H1 (cell line): ENCODE results near the gene OAT. TPM values are rescaled to one million over a fixed set of nuclear protein-coding genes. Genes with fewer than 3 reads are reported as not detected.

Source experiments
- CTCF ChIA-PET: fragments of 300-600 bp; sonication (Branson Sonifier 250); formaldehyde crosslinking; loops from one replicate; lab custom pipeline; 2021; ENCODE audit not compliant: partially characterized antibody; lab: Charles Lee
- POLR2A ChIA-PET: fragments of 300-600 bp; sonication (Branson Sonifier 250); formaldehyde crosslinking; loops from one replicate; lab custom pipeline; 2021; ENCODE audit warnings: inconsistent platforms; ENCODE audit not compliant: partially characterized antibody; lab: Charles Lee
- DNase-seq, 2 experiments: peaks; one replicate each; pipeline versions ENCODE4 v3.0.0 to v3.0.0-alpha.2; 2010 to 2022; ENCODE audit warnings: low spot score in 2 of 2, low read depth in 1 of 2, mixed read lengths in 1 of 2
- FAIRE-seq: peaks from 2 replicates; lab custom pipeline; 2011; peaks lifted over from hg19 to GRCh38; lab: Jason Lieb, UNC
- H2AFZ ChIP-seq: 2 replicates; pipeline ENCODE4 v1.8.1; 2012; ENCODE audit warnings: low read length, inconsistent platforms
- H2AK5ac ChIP-seq: 2 replicates; pipeline ENCODE4 v1.6.1; 2013; ENCODE audit warnings: low read depth, low read length
- H2BK120ac ChIP-seq: replicated peaks from 2 replicates; pipeline ENCODE3; 2013; ENCODE audit warnings: low read depth, low read length, inconsistent platforms
- H2BK12ac ChIP-seq: 2 replicates; pipeline ENCODE4 v1.6.1; 2013; ENCODE audit warnings: low read depth, low read length
- H2BK15ac ChIP-seq: 2 replicates; pipeline ENCODE4 v1.6.1; 2013; ENCODE audit warnings: low read length
- H2BK20ac ChIP-seq: 2 replicates; pipeline ENCODE4 v1.6.1; 2013; ENCODE audit warnings: low read length
- H2BK5ac ChIP-seq: 2 replicates; pipeline ENCODE4 v1.6.1; 2013; ENCODE audit warnings: low read depth, low read length
- H3K14ac ChIP-seq: 2 replicates; pipeline ENCODE4 v1.6.1; 2013; ENCODE audit warnings: inconsistent platforms; ENCODE audit not compliant: insufficient read length
- H3K18ac ChIP-seq: 2 replicates; pipeline ENCODE4 v1.6.1; 2013; ENCODE audit warnings: low read length; ENCODE audit errors: extremely low read depth
- H3K23ac ChIP-seq: 2 replicates; pipeline ENCODE4 v1.6.1; 2013; ENCODE audit warnings: inconsistent platforms; ENCODE audit not compliant: insufficient read length
- H3K23me2 ChIP-seq: 2 replicates; pipeline ENCODE4 v1.6.1; 2013; ENCODE audit warnings: low read depth, low read length
- H3K27ac ChIP-seq: 2 replicates; pipeline ENCODE4 v1.6.1; 2011; ENCODE audit warnings: low read depth, low read length, inconsistent platforms
- H3K27me3 ChIP-seq, 4 experiments: replicated peaks in 1 of 4; 1 replicate in 1 of 4; 2 replicates in 3 of 4; pipeline versions ENCODE4 v1.6.1 to v1.8.1; 2011 to 2013; ENCODE audit warnings: low read length in 3 of 4, mild to moderate bottlenecking in 3 of 4, inconsistent platforms in 2 of 4, mixed read lengths in 2 of 4, moderate library complexity in 1 of 4; ENCODE audit not compliant: control insufficient read depth in 3 of 4, insufficient read depth in 3 of 4; ENCODE audit errors: extremely low read depth in 1 of 4
- H3K36me3 ChIP-seq, 4 experiments: 2 replicates each; pipeline versions ENCODE4 v1.6.1 to v1.8.1; 2011 to 2013; ENCODE audit warnings: mild to moderate bottlenecking in 4 of 4, low read length in 3 of 4, moderate library complexity in 2 of 4, control low read depth in 1 of 4, inconsistent platforms in 1 of 4; ENCODE audit not compliant: insufficient read depth in 4 of 4, control insufficient read depth in 2 of 4
- H3K4ac ChIP-seq: replicated peaks from 2 replicates; pipeline ENCODE3; 2013; ENCODE audit warnings: low read length, low read depth, mixed read lengths, inconsistent platforms; ENCODE audit not compliant: insufficient read length
- H3K4me1 ChIP-seq, 4 experiments: replicated peaks in 1 of 4; 1 replicate in 1 of 4; 2 replicates in 3 of 4; pipeline versions ENCODE4 v1.6.1 to v1.8.1; 2011 to 2013; ENCODE audit warnings: low read length in 3 of 4, inconsistent platforms in 2 of 4, mixed read lengths in 1 of 4; ENCODE audit not compliant: insufficient read depth in 4 of 4, control insufficient read depth in 3 of 4
- H3K4me2 ChIP-seq, 2 experiments: 2 replicates each; pipeline versions ENCODE4 v1.6.1 to v1.8.1; 2011 to 2013; ENCODE audit warnings: low read depth in 2 of 2, low read length in 2 of 2, control low read depth in 1 of 2, inconsistent platforms in 1 of 2, mild to moderate bottlenecking in 1 of 2; ENCODE audit not compliant: insufficient read depth in 1 of 2
- H3K4me3 ChIP-seq, 4 experiments: fragments of 200-600, 300-600 bp in 1 of 4; sonication (generic), shearing (Covaris generic), sonication (Bioruptor Twin) in 1 of 4; 2 replicates each; pipeline versions ENCODE4 v1.5.1 to v1.8.1; 2011 to 2016; ENCODE audit warnings: low read length in 4 of 4, low read depth in 3 of 4, control low read depth in 2 of 4, inconsistent platforms in 2 of 4, mild to moderate bottlenecking in 2 of 4, mixed read lengths in 1 of 4, moderate library complexity in 1 of 4; ENCODE audit not compliant: insufficient read depth in 2 of 4; ENCODE audit errors: extremely low read depth in 1 of 4
- H3K56ac ChIP-seq: replicated peaks from 2 replicates; pipeline ENCODE3; 2013; ENCODE audit warnings: low read depth, mild to moderate bottlenecking, mixed read lengths, low read length, inconsistent platforms; ENCODE audit not compliant: insufficient read length
- H3K79me1 ChIP-seq: 2 replicates; pipeline ENCODE4 v1.6.1; 2013; ENCODE audit warnings: low read depth, low read length, control low read depth
- H3K79me2 ChIP-seq, 2 experiments: 2 replicates each; pipeline versions ENCODE4 v1.6.1 to v1.8.1; 2012 to 2013; ENCODE audit warnings: low read length in 2 of 2, mild to moderate bottlenecking in 2 of 2, inconsistent platforms in 1 of 2; ENCODE audit not compliant: insufficient read depth in 2 of 2, control insufficient read depth in 1 of 2
- H3K9ac ChIP-seq, 4 experiments: replicated peaks in 1 of 4; 1 replicate in 1 of 4; 2 replicates in 3 of 4; pipeline versions ENCODE4 v1.6.1 to v1.8.1; 2011 to 2013; ENCODE audit warnings: low read depth in 3 of 4, low read length in 3 of 4, control low read depth in 2 of 4, mild to moderate bottlenecking in 2 of 4, moderate library complexity in 2 of 4, inconsistent platforms in 1 of 4; ENCODE audit errors: extremely low read depth in 1 of 4
- H3K9me3 ChIP-seq, 2 experiments: 2 replicates each; pipeline versions ENCODE4 v1.6.1 to v1.8.1; 2012 to 2013; ENCODE audit warnings: mild to moderate bottlenecking in 2 of 2, moderate library complexity in 2 of 2, control low read depth in 1 of 2, inconsistent platforms in 1 of 2, low read depth in 1 of 2, low read length in 1 of 2, mixed read lengths in 1 of 2; ENCODE audit not compliant: insufficient read depth in 2 of 2
- H4K20me1 ChIP-seq, 2 experiments: replicated peaks in 1 of 2; 2 replicates each; pipeline versions ENCODE3 to v1.8.1; 2011 to 2013; ENCODE audit warnings: inconsistent platforms in 2 of 2, low read length in 2 of 2, mild to moderate bottlenecking in 1 of 2; ENCODE audit not compliant: insufficient read depth in 2 of 2, control insufficient read depth in 1 of 2
- H4K5ac ChIP-seq: 2 replicates; pipeline ENCODE4 v1.6.1; 2013; ENCODE audit warnings: low read length, low read depth, mixed read lengths, inconsistent platforms; ENCODE audit not compliant: insufficient read length
- H4K8ac ChIP-seq: 2 replicates; pipeline ENCODE4 v1.8.0; 2013; ENCODE audit warnings: mild to moderate bottlenecking, moderate library complexity, low read length, inconsistent platforms; ENCODE audit not compliant: insufficient read depth; ENCODE audit errors: extremely low read depth
- H4K91ac ChIP-seq: replicated peaks from 2 replicates; pipeline ENCODE3; 2013; ENCODE audit warnings: low read length, mixed read lengths, inconsistent platforms; ENCODE audit not compliant: insufficient read length
- CHD2 ChIP-seq: IDR thresholded peaks from 2 replicates; pipeline ENCODE4 v1.6.1; 2012; ENCODE audit warnings: low read length, improper control_type of control experiment
- EZH2 ChIP-seq: fragments of 200-600 bp; sonication (generic); IDR thresholded peaks from 2 replicates; pipeline ENCODE4 v1.7.1; 2012; ENCODE audit warnings: low read depth, mild to moderate bottlenecking, moderate library complexity, low read length, inconsistent platforms; ENCODE audit not compliant: severe bottlenecking
- KDM4A ChIP-seq: IDR thresholded peaks from one replicate; pipeline ENCODE4 v1.7.1; 2012; ENCODE audit warnings: low read depth, mild to moderate bottlenecking, moderate library complexity, low read length, inconsistent platforms; ENCODE audit not compliant: severe bottlenecking
- MAFK ChIP-seq: IDR thresholded peaks from 2 replicates; pipeline ENCODE4 v1.6.1; 2012; ENCODE audit warnings: low read depth, mild to moderate bottlenecking, improper control_type of control experiment, low read length
- POU5F1 ChIP-seq: IDR thresholded peaks from 2 replicates; pipeline ENCODE4 v1.6.1; 2011; ENCODE audit warnings: low read depth, mild to moderate bottlenecking, low read length, moderate library complexity
- RAD21 ChIP-seq, 2 experiments: IDR thresholded peaks in 1 of 2; conservative IDR thresholded peaks in 1 of 2; 2 replicates each; pipeline ENCODE4 v1.6.1; 2011; ENCODE audit warnings: low read depth in 2 of 2, low read length in 2 of 2, improper control_type of control experiment in 1 of 2, inconsistent platforms in 1 of 2, mild to moderate bottlenecking in 1 of 2, moderate library complexity in 1 of 2
- TCF12 ChIP-seq: IDR thresholded peaks from 2 replicates; pipeline ENCODE4 v1.6.1; 2011; ENCODE audit warnings: low read depth, mild to moderate bottlenecking, low read length
- WGBS, 2 experiments: shearing (Covaris generic) in 1 of 2; methylation state at CpG; one replicate each; pipeline versions ENCODE4 v1.1.6 to v1.1.7; 2013 to 2015; ENCODE audit warnings: low lambda C conversion rate in 2 of 2, mixed read lengths in 2 of 2, inconsistent platforms in 1 of 2, low coverage in 1 of 2, missing lambda C conversion rate in 1 of 2; ENCODE audit not compliant: insufficient replicate concordance in 2 of 2, insufficient coverage in 1 of 2, insufficient read length in 1 of 2; ENCODE audit errors: extremely low coverage in 1 of 2, missing lambda C conversion rate in 1 of 2; 5-methylcytosine and 5-hydroxymethylcytosine counted together
- polyA plus RNA-seq, 7 experiments: library from polyadenylated mRNA; depleted of rRNA in 3 of 7; stranded (reverse) in 5 of 7; unstranded in 2 of 7; fragments of >200 nt in 5 of 7; fragments of 200-250 nt in 2 of 7; gene quantifications; 1 replicate in 5 of 7; 2 replicates in 1 of 7; 4 replicates in 1 of 7; pipeline versions ENCODE4 v1.2.1 to v1.2.3, GENCODE V29; 2011 to 2013; ENCODE audit warnings: missing spikeins in 2 of 7, mixed read lengths in 2 of 7
- total RNA-seq: library from RNA; stranded (reverse); fragmentation: NEBNext Ultra II Directional; extraction: Animal tissue kit (Norgen Biotek cat#: 25700); gene quantifications from 2 replicates; pipeline ENCODE4 v1.2.1, GENCODE V29; 2021
- TF ChIP-seq, protein P1 (sequence below): IDR thresholded peaks from 2 replicates; pipeline ENCODE4 v1.6.1; 2012; ENCODE audit warnings: inconsistent platforms
- TF ChIP-seq, protein P2 (sequence below): IDR thresholded peaks from 2 replicates; pipeline ENCODE4 v1.6.1; 2012; ENCODE audit warnings: low read length, inconsistent platforms

Gene OAT
- total and polyA plus RNA-seq, 2 of the 8 experiments (the other 6 are each of a cell fraction or from before 2014, with no cell fraction given) = 67.8 to 121 TPM

DNA sequence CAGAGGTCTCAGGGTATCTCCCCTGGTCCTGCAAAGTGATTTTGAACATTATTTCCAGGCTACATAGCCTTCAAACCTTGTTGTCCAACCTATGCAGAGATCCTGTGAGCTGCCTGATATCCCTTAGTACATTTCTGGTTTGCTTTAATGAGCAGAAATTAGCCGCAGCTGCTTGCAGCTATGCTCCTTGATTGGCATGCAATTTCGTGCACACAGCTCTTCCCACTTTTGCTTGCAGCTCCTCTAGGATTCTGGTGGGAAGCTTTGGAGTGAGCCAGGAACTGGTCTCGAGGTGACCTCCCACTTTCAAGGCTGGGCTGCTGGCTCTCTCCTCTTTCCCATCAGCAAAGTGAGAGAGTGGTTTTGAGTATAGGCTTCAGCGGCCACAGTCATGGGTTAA is 45.8 kb downstream of the OAT start:
- 82% methylated on average over 4 of the region's 4 CpGs; no CpG with 5 or more reads in 1 of the 2 experiments for WGBS, 2 experiments
- no peaks in the 10 kb centered on the region for H3K23me2 ChIP-seq
- ChIA-PET POLR2A (no interaction called here), CTCF (interaction anchor here (3.4 kb wide), 1 partner anchor 16 kb away, joined by 12 read pairs; no protein-coding TSS in a partner anchor)
- no peak overlapping the region for H2AFZ ChIP-seq
- H2BK12ac ChIP-seq = no peak overlapping the region
- TF ChIP-seq, protein P1, sequence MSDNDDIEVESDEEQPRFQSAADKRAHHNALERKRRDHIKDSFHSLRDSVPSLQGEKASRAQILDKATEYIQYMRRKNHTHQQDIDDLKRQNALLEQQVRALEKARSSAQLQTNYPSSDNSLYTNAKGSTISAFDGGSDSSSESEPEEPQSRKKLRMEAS = no peak
- TF ChIP-seq, protein P2, sequence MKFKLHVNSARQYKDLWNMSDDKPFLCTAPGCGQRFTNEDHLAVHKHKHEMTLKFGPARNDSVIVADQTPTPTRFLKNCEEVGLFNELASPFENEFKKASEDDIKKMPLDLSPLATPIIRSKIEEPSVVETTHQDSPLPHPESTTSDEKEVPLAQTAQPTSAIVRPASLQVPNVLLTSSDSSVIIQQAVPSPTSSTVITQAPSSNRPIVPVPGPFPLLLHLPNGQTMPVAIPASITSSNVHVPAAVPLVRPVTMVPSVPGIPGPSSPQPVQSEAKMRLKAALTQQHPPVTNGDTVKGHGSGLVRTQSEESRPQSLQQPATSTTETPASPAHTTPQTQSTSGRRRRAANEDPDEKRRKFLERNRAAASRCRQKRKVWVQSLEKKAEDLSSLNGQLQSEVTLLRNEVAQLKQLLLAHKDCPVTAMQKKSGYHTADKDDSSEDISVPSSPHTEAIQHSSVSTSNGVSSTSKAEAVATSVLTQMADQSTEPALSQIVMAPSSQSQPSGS = no peak
- TF ChIP-seq RAD21 (IDR thresholded peaks at IDR 0.05 in 1 of 2, conservative IDR thresholded peaks at IDR 0.05 in 1 of 2; ENCODE audit: low read depth in 2 of 2, low read length in 2 of 2) (no peak), TCF12 (no peak), MAFK (no peak), POU5F1 (no peak), KDM4A (no peak), CHD2 (no peak), EZH2 (no peak)
- no peak overlapping the region for H4K91ac ChIP-seq
- no peak overlapping the region for H2BK5ac ChIP-seq
- no peaks in the 10 kb centered on the region; a peak in 1 of 7 replicates for H3K27me3 ChIP-seq
- H3K18ac ChIP-seq = no peak overlapping the region
- no peak overlapping the region for H2AK5ac ChIP-seq
- H3K4me1 ChIP-seq = peaks cover 2 to 7% (median 5%) of the 10 kb centered on the region in 4 experiments; a peak in 6 of 7 replicates
- no peaks in the 10 kb centered on the region for H3K36me3 ChIP-seq
- no peak overlapping the region for H3K4me3 ChIP-seq
- no peak overlapping the region for H4K8ac ChIP-seq
- H4K20me1 ChIP-seq = no peaks in the 10 kb centered on the region
- H2BK120ac ChIP-seq = no peak overlapping the region
- no peak overlapping the region for H4K5ac ChIP-seq
- H3K27ac ChIP-seq = no peak overlapping the region
- H3K9ac ChIP-seq = no peak overlapping the region
- H2BK15ac ChIP-seq = no peak overlapping the region
- H3K79me1 ChIP-seq = no peaks in the 10 kb centered on the region
- DNase-seq (no peak), FAIRE-seq (no peak)
- H2BK20ac ChIP-seq = no peak overlapping the region
- no peak overlapping the region for H3K23ac ChIP-seq
- H3K14ac ChIP-seq = no peak overlapping the region
- no peaks in the 10 kb centered on the region for H3K9me3 ChIP-seq
- no peak overlapping the region for H3K4me2 ChIP-seq
- H3K56ac ChIP-seq = no peak overlapping the region
- no peaks in the 10 kb centered on the region for H3K79me2 ChIP-seq
- no peak overlapping the region for H3K4ac ChIP-seq
